H9 (cell line): ENCODE results near the gene KIF19. TPM values are rescaled to one million over a fixed set of nuclear protein-coding genes. Genes with fewer than 3 reads are reported as not detected.

Source experiments
- DNase-seq: peaks from one replicate; pipeline ENCODE4 v3.0.0-alpha.2; 2017
- H2AFZ ChIP-seq: one replicate; pipeline ENCODE4 v1.6.1; 2013; ENCODE audit warnings: mild to moderate bottlenecking, low read length, control low read depth, moderate library complexity
- H2AK5ac ChIP-seq: 2 replicates; pipeline ENCODE4 v1.6.1; 2013; ENCODE audit warnings: low read length, control low read depth, mixed read lengths; ENCODE audit not compliant: insufficient read length
- H2BK120ac ChIP-seq: one replicate; pipeline ENCODE4 v1.6.1; 2013; ENCODE audit warnings: low read depth, mild to moderate bottlenecking, low read length, control low read depth, inconsistent platforms; ENCODE audit not compliant: poor library complexity, severe bottlenecking
- H2BK12ac ChIP-seq: 2 replicates; pipeline ENCODE4 v1.6.1; 2013; ENCODE audit warnings: low read length, control low read depth, mixed read lengths, low read depth; ENCODE audit not compliant: insufficient read length
- H2BK15ac ChIP-seq: 2 replicates; pipeline ENCODE4 v1.6.1; 2013; ENCODE audit warnings: low read depth, low read length, control low read depth
- H2BK20ac ChIP-seq: one replicate; pipeline ENCODE4 v1.6.1; 2013; ENCODE audit warnings: low read depth, mild to moderate bottlenecking, low read length, control low read depth, inconsistent platforms; ENCODE audit not compliant: poor library complexity, severe bottlenecking
- H2BK5ac ChIP-seq: 2 replicates; pipeline ENCODE4 v1.6.1; 2013; ENCODE audit warnings: low read length, control low read depth, mixed read lengths; ENCODE audit not compliant: insufficient read length
- H3K14ac ChIP-seq: 2 replicates; pipeline ENCODE4 v1.6.1; 2013; ENCODE audit warnings: low read length, control low read depth; ENCODE audit not compliant: insufficient read depth
- H3K18ac ChIP-seq: 2 replicates; pipeline ENCODE4 v1.6.1; 2013; ENCODE audit warnings: low read depth, mild to moderate bottlenecking, mixed read lengths, low read length, control low read depth; ENCODE audit not compliant: insufficient read length
- H3K23ac ChIP-seq: 2 replicates; pipeline ENCODE4 v1.6.1; 2013; ENCODE audit warnings: low read length, control low read depth, mixed read lengths, low read depth; ENCODE audit not compliant: insufficient read length
- H3K23me2 ChIP-seq: 2 replicates; pipeline ENCODE4 v1.6.1; 2013; ENCODE audit warnings: low read depth, mild to moderate bottlenecking, mixed read lengths, low read length, control low read depth; ENCODE audit not compliant: insufficient read length, poor library complexity, severe bottlenecking
- H3K27ac ChIP-seq: 2 replicates; pipeline ENCODE4 v1.5.1; 2013; ENCODE audit warnings: low read length, control low read depth, mixed read lengths, low read depth; ENCODE audit not compliant: insufficient read length
- H3K27me3 ChIP-seq: 2 replicates; pipeline ENCODE4 v1.6.1; 2013; ENCODE audit warnings: low read length, control low read depth, inconsistent platforms; ENCODE audit not compliant: insufficient read depth
- H3K4ac ChIP-seq: 2 replicates; pipeline ENCODE4 v1.6.1; 2013; ENCODE audit warnings: low read depth, mild to moderate bottlenecking, control low read depth, inconsistent platforms, low read length, moderate library complexity
- H3K4me1 ChIP-seq: 2 replicates; pipeline ENCODE4 v1.6.1; 2013; ENCODE audit warnings: low read length, control low read depth, inconsistent platforms; ENCODE audit not compliant: insufficient read depth
- H3K4me2 ChIP-seq: 2 replicates; pipeline ENCODE4 v1.6.1; 2013; ENCODE audit warnings: low read length, control low read depth, mixed read lengths; ENCODE audit not compliant: insufficient read length, insufficient read depth
- H3K56ac ChIP-seq: 2 replicates; pipeline ENCODE4 v1.6.1; 2013; ENCODE audit warnings: low read depth, mild to moderate bottlenecking, mixed read lengths, low read length, control low read depth; ENCODE audit not compliant: insufficient read length
- H3K79me1 ChIP-seq: 2 replicates; pipeline ENCODE4 v1.6.1; 2013; ENCODE audit warnings: low read depth, mild to moderate bottlenecking, moderate library complexity, low read length, control low read depth, inconsistent platforms; ENCODE audit not compliant: insufficient read depth, poor library complexity, severe bottlenecking
- H3K79me2 ChIP-seq: 2 replicates; pipeline ENCODE4 v1.6.1; 2013; ENCODE audit warnings: low read length, control low read depth, inconsistent platforms; ENCODE audit not compliant: insufficient read depth
- H3K9ac ChIP-seq: 2 replicates; pipeline ENCODE4 v1.6.1; 2013; ENCODE audit warnings: low read length, control low read depth, mixed read lengths; ENCODE audit not compliant: insufficient read length; ENCODE audit errors: extremely low read depth
- H3K9me3 ChIP-seq: one replicate; pipeline ENCODE4 v1.6.1; 2013; ENCODE audit warnings: low read depth, low read length, inconsistent platforms; ENCODE audit not compliant: control insufficient read depth
- H3T11ph ChIP-seq: one replicate; pipeline ENCODE4 v1.6.1; 2013; ENCODE audit warnings: mild to moderate bottlenecking, low read length, control low read depth, inconsistent platforms
- H4K20me1 ChIP-seq: one replicate; pipeline ENCODE4 v1.6.1; 2013; ENCODE audit not compliant: control insufficient read depth, insufficient read length, insufficient read depth
- H4K5ac ChIP-seq: 2 replicates; pipeline ENCODE4 v1.6.1; 2013; ENCODE audit warnings: low read depth, mild to moderate bottlenecking, mixed read lengths, low read length, control low read depth; ENCODE audit not compliant: insufficient read length
- H4K8ac ChIP-seq: replicated peaks from 2 replicates; pipeline ENCODE4 v1.6.1; 2013; ENCODE audit warnings: low read length, control low read depth, mixed read lengths, low read depth; ENCODE audit not compliant: insufficient read length
- H4K91ac ChIP-seq: 2 replicates; pipeline ENCODE4 v1.6.1; 2013; ENCODE audit warnings: low read depth, mild to moderate bottlenecking, moderate library complexity, mixed read lengths, low read length, control low read depth; ENCODE audit not compliant: insufficient read length
- H3K27ac Mint-ChIP-seq, 3 experiments: 2 replicates in 2 of 3; 3 replicates in 1 of 3; pipeline ENCODE4 v1.8.0; 2020 to 2021; ENCODE audit warnings: mixed read lengths in 3 of 3, mild to moderate bottlenecking in 1 of 3, moderate library complexity in 1 of 3
- H3K27me3 Mint-ChIP-seq: 2 replicates; pipeline ENCODE4 v1.8.0; 2021; ENCODE audit warnings: low read depth, mild to moderate bottlenecking, moderate library complexity, mixed read lengths
- H3K36me3 Mint-ChIP-seq, 3 experiments: 2 replicates in 2 of 3; 3 replicates in 1 of 3; pipeline ENCODE4 v1.8.0; 2020 to 2021; ENCODE audit warnings: low read depth in 3 of 3, mixed read lengths in 3 of 3; ENCODE audit not compliant: insufficient read depth in 1 of 3
- H3K4me1 Mint-ChIP-seq, 2 experiments: 2 replicates each; pipeline ENCODE4 v1.8.0; 2020; ENCODE audit warnings: mixed read lengths in 2 of 2
- H3K4me3 Mint-ChIP-seq, 2 experiments: 2 replicates in 1 of 2; 3 replicates in 1 of 2; pipeline ENCODE4 v1.8.0; 2020 to 2021; ENCODE audit warnings: mild to moderate bottlenecking in 2 of 2, mixed read lengths in 2 of 2, moderate library complexity in 1 of 2
- H3K9me3 Mint-ChIP-seq, 2 experiments: 2 replicates in 1 of 2; 3 replicates in 1 of 2; pipeline ENCODE4 v1.8.0; 2020; ENCODE audit warnings: mild to moderate bottlenecking in 2 of 2, mixed read lengths in 2 of 2, moderate library complexity in 1 of 2
- WGBS: extraction: QIAGEN DNeasy Blood & Tissue Kit; methylation state at CpG from one replicate; pipeline ENCODE4 v1.1.7; 2013; ENCODE audit warnings: missing lambda C conversion rate, low lambda C conversion rate, mixed read lengths; ENCODE audit not compliant: insufficient read length; ENCODE audit errors: extremely low coverage; 5-methylcytosine and 5-hydroxymethylcytosine counted together
- long read RNA-seq: library from polyadenylated mRNA; unstranded; transcript quantifications from one replicate; pipeline ENCODE4 v2.0.0, GENCODE V29; 2020
- total RNA-seq: library from RNA; stranded (reverse); gene quantifications from 2 replicates; pipeline ENCODE4 v1.2.1, GENCODE V29; 2021
- TF ChIP-seq, protein P1 (sequence below): fragments of 200-600 bp; sonication (generic); conservative IDR thresholded peaks from 3 replicates; pipeline ENCODE4 v1.8.0; 2021; ENCODE audit warnings: antibody characterized with exemption, mild to moderate bottlenecking

The KIF19 gene
- total RNA-seq, result 0.13 and 0.18 TPM in 2 replicates
- long read RNA-seq, result 0 reads

DNA sequence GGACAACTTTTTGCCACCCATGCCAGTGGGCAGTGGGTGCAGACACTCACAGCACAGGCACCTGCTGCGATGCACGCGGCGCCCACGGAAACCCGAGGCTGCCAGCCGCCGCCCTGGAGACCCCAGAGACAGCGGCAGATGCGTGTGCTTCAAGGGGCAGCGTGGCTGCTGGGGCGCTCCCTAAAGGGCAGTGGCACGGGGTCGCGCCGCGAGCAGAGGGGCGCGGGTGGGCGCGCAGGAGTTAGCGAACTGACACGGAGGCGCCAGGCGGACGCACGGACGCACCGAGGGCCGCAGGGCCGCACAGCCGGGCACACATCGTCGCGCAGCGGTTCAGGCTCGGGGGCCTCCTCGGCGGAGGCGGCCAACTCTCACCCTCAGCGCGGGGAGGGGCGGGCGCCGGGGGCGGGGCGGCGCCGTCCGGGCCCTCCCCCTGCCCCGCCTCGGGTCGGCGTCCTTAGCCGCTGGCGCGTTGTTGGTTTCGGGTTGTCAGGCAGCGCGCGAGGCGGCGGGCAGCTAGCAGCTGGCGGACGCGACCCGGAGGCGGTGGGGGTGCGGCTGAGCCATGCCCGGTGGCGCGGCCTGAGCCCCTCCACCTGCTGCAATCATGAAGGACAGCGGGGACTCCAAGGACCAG, at the start of gene KIF19:
Gene KIF19 (plus strand): TSS at position 484 of the 637 bp plus-strand sequence. CDS start 124 bp downstream, at position 608.
- H2BK120ac ChIP-seq, result no peak within 1 kb of the TSS
- H3K27me3 Mint-ChIP-seq, result peaks cover 93% of the 10 kb centered on the region
- no peaks in the 10 kb centered on the region; a peak in 1 of 7 replicates for H3K36me3 Mint-ChIP-seq
- H3K9me3 ChIP-seq, result no peaks in the 10 kb centered on the region
- H3K4me1 ChIP-seq, result no peaks in the 10 kb centered on the region
- peak within 1 kb of the TSS; percentile 51 to 78 for H3K4me3 Mint-ChIP-seq
- no peak within 1 kb of the TSS for H3K27ac ChIP-seq
- H3K9me3 Mint-ChIP-seq, result no peaks in the 10 kb centered on the region
- H3K23me2 ChIP-seq, result peaks cover 6% of the 10 kb centered on the region
- no peak within 1 kb of the TSS for H3K18ac ChIP-seq
- H3K4me2 ChIP-seq, result peak within 1 kb of the TSS; percentile 71
- H3K14ac ChIP-seq, result peak within 1 kb of the TSS; percentile 17; the same call in 1 of the 2 replicates
- H3K27ac Mint-ChIP-seq, result peak within 1 kb of the TSS in 1 of 3 experiments; percentile 66; a peak in 1 of 7 replicates
- no peak within 1 kb of the TSS for H2BK20ac ChIP-seq
- no peak within 1 kb of the TSS for H4K91ac ChIP-seq
- H3K4me1 Mint-ChIP-seq, result peaks cover 17 to 30% of the 10 kb centered on the region in 2 experiments
- no peaks in the 10 kb centered on the region for H3K79me2 ChIP-seq
- DNase-seq, result peak; percentile 83
- no peak within 1 kb of the TSS for H2AFZ ChIP-seq
- H3K27me3 ChIP-seq, result no peaks in the 10 kb centered on the region; the same call in 1 of the 2 replicates
- H2BK5ac ChIP-seq, result no peak within 1 kb of the TSS
- no peak within 1 kb of the TSS for H2AK5ac ChIP-seq
- WGBS, result no CpG with 5 or more reads among the region's 73 CpGs
- H3K79me1 ChIP-seq, result no peaks in the 10 kb centered on the region
- H4K5ac ChIP-seq, result no peak within 1 kb of the TSS
- H3K9ac ChIP-seq, result no peak within 1 kb of the TSS
- TF ChIP-seq, protein P1, sequence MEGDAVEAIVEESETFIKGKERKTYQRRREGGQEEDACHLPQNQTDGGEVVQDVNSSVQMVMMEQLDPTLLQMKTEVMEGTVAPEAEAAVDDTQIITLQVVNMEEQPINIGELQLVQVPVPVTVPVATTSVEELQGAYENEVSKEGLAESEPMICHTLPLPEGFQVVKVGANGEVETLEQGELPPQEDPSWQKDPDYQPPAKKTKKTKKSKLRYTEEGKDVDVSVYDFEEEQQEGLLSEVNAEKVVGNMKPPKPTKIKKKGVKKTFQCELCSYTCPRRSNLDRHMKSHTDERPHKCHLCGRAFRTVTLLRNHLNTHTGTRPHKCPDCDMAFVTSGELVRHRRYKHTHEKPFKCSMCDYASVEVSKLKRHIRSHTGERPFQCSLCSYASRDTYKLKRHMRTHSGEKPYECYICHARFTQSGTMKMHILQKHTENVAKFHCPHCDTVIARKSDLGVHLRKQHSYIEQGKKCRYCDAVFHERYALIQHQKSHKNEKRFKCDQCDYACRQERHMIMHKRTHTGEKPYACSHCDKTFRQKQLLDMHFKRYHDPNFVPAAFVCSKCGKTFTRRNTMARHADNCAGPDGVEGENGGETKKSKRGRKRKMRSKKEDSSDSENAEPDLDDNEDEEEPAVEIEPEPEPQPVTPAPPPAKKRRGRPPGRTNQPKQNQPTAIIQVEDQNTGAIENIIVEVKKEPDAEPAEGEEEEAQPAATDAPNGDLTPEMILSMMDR, result no peak
- H4K20me1 ChIP-seq, result no peaks in the 10 kb centered on the region
- no peak within 1 kb of the TSS for H3K56ac ChIP-seq
- no peak within 1 kb of the TSS; the same call in 1 of the 2 replicates for H2BK15ac ChIP-seq
- H3K4ac ChIP-seq, result no peak within 1 kb of the TSS
- no peak within 1 kb of the TSS for H4K8ac ChIP-seq
- no peak within 1 kb of the TSS for H2BK12ac ChIP-seq
- H3T11ph ChIP-seq, result no peak within 1 kb of the TSS
- no peak within 1 kb of the TSS for H3K23ac ChIP-seq
